ENCODE data around the gene GATC. TPM values are rescaled to one million over a fixed set of nuclear protein-coding genes. Genes with fewer than 3 reads are reported as not detected.

The GATC gene
- total and polyA plus RNA-seq, 2 of the 4 experiments (the other 2 are of a cell fraction) = 8.7 to 16.5 TPM

- Histone ChIP-seq H3K14ac (replicated peaks; ENCODE audit: low read depth, low read length) (no peak overlapping the region), H4K20me1 (ENCODE audit: insufficient read depth, low read length) (no peaks in the 10 kb centered on the region), H2AK9ac (replicated peaks; ENCODE audit: low read depth, low read length, poor library complexity) (no peak overlapping the region), H3K4me2 (ENCODE audit: low read depth, low read length) (no peak overlapping the region), H3K79me1 (ENCODE audit: low read depth in 1 of 2, low read length in 2 of 2) (no peaks in the 10 kb centered on the region), H3K56ac (ENCODE audit: extremely low read depth, insufficient read depth, low read length) (no peak overlapping the region), H2BK15ac (ENCODE audit: low read depth, low read length) (no peak overlapping the region), H2BK20ac (ENCODE audit: low read depth, low read length) (no peak overlapping the region), H4K5ac (ENCODE audit: low read depth, low read length) (no peak overlapping the region), H3K23ac (ENCODE audit: low read depth, low read length) (no peak overlapping the region), H3K27ac (ENCODE audit: insufficient read depth, low read length) (no peak overlapping the region), H2AFZ (replicated peaks; ENCODE audit: low read length, poor library complexity) (no peak overlapping the region), H3K9ac (ENCODE audit: low read depth, low read length) (no peak overlapping the region), H3K4me1 (ENCODE audit: control insufficient read depth, insufficient read depth, low read length) (no peaks in the 10 kb centered on the region), H2BK5ac (ENCODE audit: low read depth, low read length, poor library complexity, severe bottlenecking) (no peak overlapping the region), H2BK120ac (ENCODE audit: low read depth, low read length) (no peak overlapping the region), H3K27me3 (ENCODE audit: control insufficient read depth, insufficient read depth, low read length) (peaks cover 21% of the 10 kb centered on the region), H3K18ac (ENCODE audit: low read depth, low read length) (no peak overlapping the region), H3K9me1 (ENCODE audit: insufficient read depth, low read length) (no peaks in the 10 kb centered on the region), H3K36me3 (ENCODE audit: control insufficient read depth, insufficient read depth, low read length) (no peaks in the 10 kb centered on the region), H4K8ac (ENCODE audit: low read depth in 2 of 2, low read length in 2 of 2) (no peak overlapping the region), H3K9me3 (ENCODE audit: control insufficient read depth, insufficient read depth, low read length) (peaks cover 3% of the 10 kb centered on the region; the same call in 1 of the 2 replicates), H4K91ac (ENCODE audit: insufficient read depth, low read depth, low read length) (no peak overlapping the region), H3K4ac (ENCODE audit: low read depth, low read length) (no peak overlapping the region), H2AK5ac (ENCODE audit: low read depth, low read length) (no peak overlapping the region), H3K4me3 (ENCODE audit: insufficient read depth, low read depth, low read length) (no peak overlapping the region)
- ATAC-seq (ENCODE audit: low read depth) (no peak), DNase-seq (no peak)
- TF ChIP-seq CEBPB (IDR thresholded peaks at IDR 0.05; ENCODE audit: low read depth, low read length) = no peak
- no peak for TF ChIP-seq USF2 (IDR thresholded peaks at IDR 0.05; ENCODE audit: low read depth, low read length)
- no peak for TF ChIP-seq CTCF (conservative IDR thresholded peaks at IDR 0.05; ENCODE audit: low read depth, low read length)
- no peak for TF ChIP-seq MAFK (IDR thresholded peaks at IDR 0.05; ENCODE audit: low read depth, low read length)
- POLR2A ChIA-PET (ENCODE audit: unreplicated experiment) = no interaction called here
- WGBS, 2 experiments (ENCODE audit: extremely low coverage in 2 of 2, insufficient read length in 1 of 2) = no CpG with 5 or more reads among the region's 3 CpGs
- CTCF ChIA-PET = no interaction called here
- dilution Hi-C loops (cut with HindIII; ENCODE audit: low sequenced_read_pairs, unreplicated experiment) (no loop called here), intact Hi-C loops (cut with micrococcal nuclease) (no loop called here), in situ Hi-C loops (cut with MboI; ENCODE audit: low sequenced_read_pairs) (no loop called here)
- BruUV-seq (replicated peaks) = no TSS peak
These were observed 40.2 kb upstream of the GATC start for GRCh38 chr12:120406069-120406468.
